Chondrocyte (in vitro differentiated cells): Measurements from ENCODE around the gene CLPTM1L. TPM values are rescaled to one million over a fixed set of nuclear protein-coding genes. Genes with fewer than 3 reads are reported as not detected.
"Not testable (repeated sequence)": the region's sequence is repeated elsewhere in the genome, so short reads cannot be mapped to it uniquely, and the experiment has no call there.

Experiments
- DNase-seq: peaks from one replicate; pipeline ENCODE4 v3.0.0; 2021; ENCODE audit warnings: mixed read lengths, low spot score
- H3K27ac Mint-ChIP-seq: one replicate; pipeline ENCODE4 v1.8.0; 2021; ENCODE audit warnings: mild to moderate bottlenecking, moderate library complexity, mixed read lengths; ENCODE audit not compliant: unreplicated experiment
- H3K27me3 Mint-ChIP-seq: 2 replicates; pipeline ENCODE4 v1.8.0; 2021; ENCODE audit warnings: low read depth, mixed read lengths
- H3K36me3 Mint-ChIP-seq: 2 replicates; pipeline ENCODE4 v1.8.0; 2021; ENCODE audit warnings: low read depth, mixed read lengths
- H3K4me1 Mint-ChIP-seq: 2 replicates; pipeline ENCODE4 v1.8.0; 2021; ENCODE audit warnings: low read depth, mild to moderate bottlenecking, mixed read lengths
- H3K4me3 Mint-ChIP-seq: one replicate; pipeline ENCODE4 v1.8.0; 2021; ENCODE audit warnings: mild to moderate bottlenecking, moderate library complexity, mixed read lengths; ENCODE audit not compliant: unreplicated experiment
- H3K9me3 Mint-ChIP-seq: 2 replicates; pipeline ENCODE4 v1.8.0; 2021; ENCODE audit warnings: low read depth, mixed read lengths
- CTCF ChIP-seq: fragments of 200-600 bp; sonication (generic); IDR thresholded peaks from 2 replicates; pipeline ENCODE4 v1.5.0; 2021; ENCODE audit warnings: antibody characterized with exemption, mild to moderate bottlenecking, moderate library complexity
- total RNA-seq: library from RNA; stranded (reverse); gene quantifications from 3 replicates; pipeline ENCODE4 v1.2.1, GENCODE V29; 2021

CLPTM1L gene
- total RNA-seq, 1 donor from 2014 or later, result 81.6 TPM

GRCh38 chr5:1346627-1347440 lies 1.9 kb upstream of the CLPTM1L start:
- Mint-ChIP-seq H3K27me3 (peaks cover 2% of the 10 kb centered on the region), H3K27ac (no peak overlapping the region), H3K4me3 (peak overlapping the region; percentile 66), H3K9me3 (no peaks in the 10 kb centered on the region), H3K4me1 (peaks cover 21% of the 10 kb centered on the region), H3K36me3 (peaks cover 2% of the 10 kb centered on the region)
- DNase-seq, result peak; percentile 36
- TF ChIP-seq CTCF, result no peak

- DNase-seq, result no peak
- peak overlapping the region; percentile 66 for H3K4me3 Mint-ChIP-seq
- peak overlapping the region; percentile 63 for H3K27ac Mint-ChIP-seq
- peaks cover 2% of the 10 kb centered on the region for H3K27me3 Mint-ChIP-seq
- TF ChIP-seq CTCF, result no peak
- H3K4me1 Mint-ChIP-seq, result peaks cover 21% of the 10 kb centered on the region
- peaks cover 6% of the 10 kb centered on the region for H3K36me3 Mint-ChIP-seq
- H3K9me3 Mint-ChIP-seq, result no peaks in the 10 kb centered on the region
These were observed 1.2 kb upstream of the CLPTM1L start for GRCh38 chr5:1345876-1346626.

- H3K27ac Mint-ChIP-seq, result peak overlapping the region; percentile 49
- peaks cover 10% of the 10 kb centered on the region for H3K36me3 Mint-ChIP-seq
- TF ChIP-seq CTCF, result no peak
- H3K4me3 Mint-ChIP-seq, result peak overlapping the region; percentile 82
- no peaks in the 10 kb centered on the region for H3K9me3 Mint-ChIP-seq
- peaks cover 21% of the 10 kb centered on the region for H3K4me1 Mint-ChIP-seq
- DNase-seq, result peak; percentile 64
- H3K27me3 Mint-ChIP-seq, result peaks cover 2% of the 10 kb centered on the region
These were observed 683 bp downstream of the CLPTM1L start for GRCh38 chr5:1343931-1344901.

- Mint-ChIP-seq H3K9me3 (no peaks in the 10 kb centered on the region), H3K27me3 (no peaks in the 10 kb centered on the region), H3K4me1 (peaks cover 21% of the 10 kb centered on the region), H3K4me3 (peak overlapping the region; percentile 82), H3K27ac (no peak overlapping the region), H3K36me3 (peaks cover 11% of the 10 kb centered on the region)
- no peak for TF ChIP-seq CTCF
- peak; percentile 40 for DNase-seq
These were observed 1.6 kb downstream of the CLPTM1L start for GRCh38 chr5:1343315-1343751.

- not testable (repeated sequence) for H3K27me3 Mint-ChIP-seq, H3K9me3 Mint-ChIP-seq, H3K4me3 Mint-ChIP-seq, H3K27ac Mint-ChIP-seq
- Mint-ChIP-seq H3K4me1 (peaks cover 21% of the 10 kb centered on the region), H3K36me3 (peaks cover 11% of the 10 kb centered on the region)
- DNase-seq, result peak; percentile 38
These were observed 2.2 kb downstream of the CLPTM1L start for GRCh38 chr5:1342711-1343110.
